ENCODE measurements around the gene DERA.

- TF ChIP-seq EP300 (IDR thresholded peaks at IDR 0.05; ENCODE audit: low read depth in 2 of 2, low read length in 2 of 2) (no peak), EP300 (CRISPR knock-in tag; IDR thresholded peaks at IDR 0.05; ENCODE audit: borderline replicate concordance) (no peak), FOSL2 (CRISPR knock-in tag; IDR thresholded peaks at IDR 0.05) (no peak), CBFB (CRISPR knock-in tag; IDR thresholded peaks at IDR 0.05) (no peak), PAWR (CRISPR knock-in tag; IDR thresholded peaks at IDR 0.05; ENCODE audit: borderline replicate concordance) (no peak), RAD21 (CRISPR knock-in tag; IDR thresholded peaks at IDR 0.05) (no peak), EZH2 (conservative IDR thresholded peaks at IDR 0.05; ENCODE audit: low read depth, low read length) (no peak), POLR2AphosphoS5 (IDR thresholded peaks at IDR 0.05; ENCODE audit: low read depth, low read length) (no peak)
Measured at GRCh38 chr12:16003460-16003859, 92.3 kb downstream of the DERA start.

All from HepG2 (cell line).